Smooth muscle cell (in vitro differentiated cells): Measurements from ENCODE around the gene CHMP4A. TPM values are rescaled to one million over a fixed set of nuclear protein-coding genes. Genes with fewer than 3 reads are reported as not detected.

Experiments
- DNase-seq: peaks from one replicate; lab custom pipeline; 2025; ENCODE audit not compliant: unreplicated experiment; lab: John Stamatoyannopoulos, UW
- H2AFZ ChIP-seq: fragments of 200-600 bp; sonication (generic); 2 replicates; pipeline ENCODE4 v1.6.0; 2016; ENCODE audit warnings: antibody characterized with exemption, low read depth, mild to moderate bottlenecking
- H3F3A ChIP-seq: fragments of 200-600 bp; sonication (generic); 2 replicates; pipeline ENCODE4 v1.6.0; 2017; ENCODE audit warnings: antibody characterized with exemption, low read depth
- H3K27ac ChIP-seq: fragments of 200-600 bp; sonication (generic); 2 replicates; pipeline ENCODE4 v1.5.1; 2016; ENCODE audit warnings: low read depth, mild to moderate bottlenecking
- H3K27me3 ChIP-seq: fragments of 200-600 bp; sonication (generic); 2 replicates; pipeline ENCODE4 v1.6.1; 2016; ENCODE audit warnings: low read depth, mild to moderate bottlenecking
- H3K36me3 ChIP-seq: fragments of 200-600 bp; sonication (generic); 2 replicates; pipeline ENCODE4 v1.5.1; 2016; ENCODE audit warnings: low read depth
- H3K4me1 ChIP-seq: fragments of 200-600 bp; sonication (generic); 2 replicates; pipeline ENCODE4 v1.5.1; 2016; ENCODE audit warnings: low read depth
- H3K4me2 ChIP-seq: fragments of 200-600 bp; sonication (generic); 2 replicates; pipeline ENCODE4 v1.6.0; 2016; ENCODE audit warnings: mild to moderate bottlenecking
- H3K4me3 ChIP-seq: fragments of 200-600 bp; sonication (generic); 2 replicates; pipeline ENCODE4 v1.5.1; 2016; ENCODE audit warnings: mild to moderate bottlenecking
- H3K79me2 ChIP-seq: fragments of 200-600 bp; sonication (generic); 2 replicates; pipeline ENCODE4 v1.6.0; 2016; ENCODE audit warnings: low read depth, mild to moderate bottlenecking
- H3K9ac ChIP-seq: fragments of 200-600 bp; sonication (generic); 2 replicates; pipeline ENCODE4 v1.6.0; 2016; ENCODE audit warnings: low read depth
- H3K9me3 ChIP-seq: fragments of 200-600 bp; sonication (generic); replicated peaks from 2 replicates; pipeline ENCODE4 v1.5.1; 2016; ENCODE audit warnings: low read depth
- H4K20me1 ChIP-seq: fragments of 200-600 bp; sonication (generic); 2 replicates; pipeline ENCODE4 v1.6.0; 2016; ENCODE audit warnings: low read depth
- CTCF ChIP-seq: fragments of 200-600 bp; sonication (generic); IDR thresholded peaks from 2 replicates; pipeline ENCODE4 v1.5.1; 2017; ENCODE audit warnings: borderline replicate concordance, mild to moderate bottlenecking, antibody characterized with exemption; ENCODE audit not compliant: insufficient read depth, poor library complexity, severe bottlenecking
- WGBS: methylation state at CpG from one replicate; pipeline ENCODE4 v1.1.7; 2016; ENCODE audit warnings: low lambda C conversion rate; 5-methylcytosine and 5-hydroxymethylcytosine counted together
- polyA plus RNA-seq: library from polyadenylated mRNA; unstranded; fragments of >200 nt; fragmentation: Nextera tagmentation; extraction: Ambion mirVana; gene quantifications from 2 replicates; pipeline ENCODE4 v1.2.1, GENCODE V29; 2016
- total RNA-seq: library from RNA; depleted of rRNA; stranded (reverse); fragments of >200 nt; gene quantifications from 2 replicates; pipeline ENCODE4 v1.2.3, GENCODE V29; 2014

CHMP4A gene
- total and polyA plus RNA-seq, 2 experiments from 2014 or later, result 29.7 to 46.8 TPM

GRCh38 chr14:24172261-24172860 lies 40.9 kb downstream of the CHMP4A start:
- DNase-seq, result no peak
- no peaks in the 10 kb centered on the region for H3K9me3 ChIP-seq
- no peak overlapping the region for H3K9ac ChIP-seq
- no peaks in the 10 kb centered on the region for H3K79me2 ChIP-seq
- H3K4me3 ChIP-seq, result peak overlapping the region; percentile 42
- H3K27me3 ChIP-seq, result no peaks in the 10 kb centered on the region
- no peaks in the 10 kb centered on the region for H4K20me1 ChIP-seq
- H3F3A ChIP-seq, result no peaks in the 10 kb centered on the region
- no peak overlapping the region for H2AFZ ChIP-seq
- H3K4me2 ChIP-seq, result peak overlapping the region; percentile 86
- no peak for TF ChIP-seq CTCF
- no peaks in the 10 kb centered on the region for H3K36me3 ChIP-seq
- H3K4me1 ChIP-seq, result peaks cover 10% of the 10 kb centered on the region
- no peak overlapping the region for H3K27ac ChIP-seq
- 30% methylated on average over 27 of the region's 30 CpGs for WGBS

- no peak for TF ChIP-seq CTCF
- peak; percentile 31 for DNase-seq
- peak within 1 kb of the TSS; percentile 86 for H3K4me2 ChIP-seq
- H3F3A ChIP-seq, result no peaks in the 10 kb centered on the region
- H3K4me1 ChIP-seq, result peaks cover 10% of the 10 kb centered on the region
- no peaks in the 10 kb centered on the region for H3K79me2 ChIP-seq
- H2AFZ ChIP-seq, result no peak within 1 kb of the TSS
- no peaks in the 10 kb centered on the region for H3K36me3 ChIP-seq
- no peaks in the 10 kb centered on the region for H3K9me3 ChIP-seq
- H3K27me3 ChIP-seq, result no peaks in the 10 kb centered on the region
- 12% methylated on average over 61 of the region's 63 CpGs for WGBS
- H3K9ac ChIP-seq, result no peak within 1 kb of the TSS
- no peaks in the 10 kb centered on the region for H4K20me1 ChIP-seq
- H3K4me3 ChIP-seq, result peak within 1 kb of the TSS; percentile 42
- no peak within 1 kb of the TSS for H3K27ac ChIP-seq
These were observed 41.6 kb downstream of the CHMP4A start, which contains the start of gene REC8 for GRCh38 chr14:24171422-24172260. TSS of gene REC8 (plus strand) at chr14:24172080. CDS start at chr14:24172553, 473 bp downstream.

GRCh38 chr14:24167469-24168114 lies 45.7 kb downstream of the CHMP4A start:
- Histone ChIP-seq H3K4me3 (no peak overlapping the region), H3K4me2 (no peak overlapping the region), H3K9me3 (no peaks in the 10 kb centered on the region), H4K20me1 (no peaks in the 10 kb centered on the region), H3K4me1 (peaks cover 9% of the 10 kb centered on the region), H3K27me3 (no peaks in the 10 kb centered on the region), H3K9ac (no peak overlapping the region), H3F3A (no peaks in the 10 kb centered on the region), H3K27ac (no peak overlapping the region), H3K36me3 (no peaks in the 10 kb centered on the region), H3K79me2 (no peaks in the 10 kb centered on the region), H2AFZ (no peak overlapping the region)
- TF ChIP-seq CTCF, result no peak
- no peak for DNase-seq
- WGBS, result 100% methylated on average over 3 of the region's 3 CpGs
